Esophagus squamous epithelium (tissue), 4 donors: Measurements from ENCODE around the gene MRPL24.

Experiments used
- CTCF ChIP-seq, 6 experiments: fragments of 450-650 bp in 4 of 6; fragments of 200-600 bp in 2 of 6; sonication (generic) in 2 of 6; IDR thresholded peaks; one replicate each; pipeline ENCODE4 v1.5.1; 2016 to 2019; ENCODE audit warnings: antibody characterized with exemption in 6 of 6, mild to moderate bottlenecking in 4 of 6, moderate library complexity in 4 of 6
- POLR2A ChIP-seq, 4 donors: fragments of 450-650 bp; IDR thresholded peaks; one replicate each; pipeline ENCODE4 v1.6.1; 2017; ENCODE audit warnings: antibody characterized with exemption in 4 of 4, mild to moderate bottlenecking in 4 of 4, moderate library complexity in 3 of 4

GRCh38 chr1:156706657-156707416 lies 34.1 kb downstream of the MRPL24 start:
- TF ChIP-seq POLR2A (IDR thresholded peaks at IDR 0.05), result no peak
- no peak for TF ChIP-seq CTCF (IDR thresholded peaks at IDR 0.05)
